ENCODE data around the gene NOLC1.

NOLC1 gene

GRCh38 chr10:102139281-102140110 is 12.7 kb upstream of the NOLC1 start:
- Histone ChIP-seq H3K36me3 (ENCODE audit: control insufficient read depth in 1 of 2, insufficient read depth in 2 of 2, low read length in 2 of 2) (peaks cover 53 to 70% of the 10 kb centered on the region in 2 donors), H3K9me3 (ENCODE audit: control insufficient read depth in 1 of 2, low read length in 2 of 2) (no peaks in the 10 kb centered on the region), H3K27ac (ENCODE audit: low read depth, low read length) (no peak overlapping the region), H3K4me3 (ENCODE audit: low read depth in 1 of 2, low read length in 2 of 2) (no peak overlapping the region), H3K9ac (ENCODE audit: low read depth in 1 of 2, low read length in 2 of 2) (no peak overlapping the region), H3K4me1 (ENCODE audit: control insufficient read depth in 1 of 2, insufficient read depth in 2 of 2, low read length in 2 of 2) (peaks cover 13 to 16% of the 10 kb centered on the region in 2 donors), H3K27me3 (ENCODE audit: control insufficient read depth in 1 of 2, insufficient read depth in 2 of 2, low read length in 2 of 2) (no peaks in the 10 kb centered on the region)

- Histone ChIP-seq H3K36me3 (ENCODE audit: control insufficient read depth in 1 of 2, insufficient read depth in 2 of 2, low read length in 2 of 2) (peaks cover 59 to 72% of the 10 kb centered on the region in 2 donors), H3K4me3 (ENCODE audit: low read depth in 1 of 2, low read length in 2 of 2) (no peak overlapping the region), H3K9me3 (ENCODE audit: control insufficient read depth in 1 of 2, low read length in 2 of 2) (no peaks in the 10 kb centered on the region), H3K4me1 (ENCODE audit: control insufficient read depth in 1 of 2, insufficient read depth in 2 of 2, low read length in 2 of 2) (peaks cover 7 to 10% of the 10 kb centered on the region in 2 donors), H3K27ac (ENCODE audit: low read depth, low read length) (no peak overlapping the region), H3K9ac (ENCODE audit: low read depth in 1 of 2, low read length in 2 of 2) (no peak overlapping the region), H3K27me3 (ENCODE audit: control insufficient read depth in 1 of 2, insufficient read depth in 2 of 2, low read length in 2 of 2) (no peaks in the 10 kb centered on the region)
These were observed 12.0 kb upstream of the NOLC1 start for GRCh38 chr10:102140218-102140617.

GRCh38 chr10:102140913-102141540 is 11.2 kb upstream of the NOLC1 start:
- no peak overlapping the region for H3K4me3 ChIP-seq (ENCODE audit: low read depth in 1 of 2, low read length in 2 of 2)
- H3K9me3 ChIP-seq (ENCODE audit: control insufficient read depth in 1 of 2, low read length in 2 of 2) = no peaks in the 10 kb centered on the region
- H3K9ac ChIP-seq (ENCODE audit: low read depth in 1 of 2, low read length in 2 of 2) = no peak overlapping the region
- peaks cover 57 to 72% of the 10 kb centered on the region in 2 donors for H3K36me3 ChIP-seq (ENCODE audit: control insufficient read depth in 1 of 2, insufficient read depth in 2 of 2, low read length in 2 of 2)
- H3K4me1 ChIP-seq (ENCODE audit: control insufficient read depth in 1 of 2, insufficient read depth in 2 of 2, low read length in 2 of 2) = peaks cover 2 to 4% of the 10 kb centered on the region in 2 donors
- no peak overlapping the region for H3K27ac ChIP-seq (ENCODE audit: low read depth, low read length)
- no peaks in the 10 kb centered on the region for H3K27me3 ChIP-seq (ENCODE audit: control insufficient read depth in 1 of 2, insufficient read depth in 2 of 2, low read length in 2 of 2)

GRCh38 chr10:102141583-102142107 is 10.5 kb upstream of the NOLC1 start:
- peaks cover 0 to 2% of the 10 kb centered on the region in 2 donors for H3K4me1 ChIP-seq (ENCODE audit: control insufficient read depth in 1 of 2, insufficient read depth in 2 of 2, low read length in 2 of 2)

DNA sequence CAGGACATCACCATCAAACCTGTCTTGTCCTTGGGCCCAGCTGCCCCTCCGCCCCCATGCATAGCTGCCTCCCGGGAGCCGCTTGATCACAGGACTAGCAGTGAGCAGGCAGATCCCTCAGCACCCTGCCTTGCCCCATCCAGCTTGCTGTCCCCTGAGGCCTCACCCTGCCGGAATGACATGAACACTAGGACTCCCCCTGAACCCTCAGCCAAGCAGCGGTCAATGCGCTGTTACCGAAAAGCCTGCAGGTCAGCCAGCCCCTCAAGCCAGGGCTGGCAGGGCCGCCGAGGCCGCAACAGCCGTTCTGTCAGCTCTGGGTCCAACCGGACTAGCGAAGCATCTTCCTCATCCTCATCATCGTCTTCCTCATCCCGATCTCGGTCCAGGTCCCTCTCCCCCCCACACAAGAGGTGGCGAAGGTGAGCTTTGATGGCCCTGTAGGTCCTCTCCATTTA is 5.2 kb upstream of the NOLC1 start:
- H3K4me3 ChIP-seq (ENCODE audit: low read depth in 1 of 2, low read length in 2 of 2) = no peak overlapping the region
- peaks cover 26 to 51% of the 10 kb centered on the region in 2 donors for H3K36me3 ChIP-seq (ENCODE audit: control insufficient read depth in 1 of 2, insufficient read depth in 2 of 2, low read length in 2 of 2)
- H3K27ac ChIP-seq (ENCODE audit: low read depth, low read length) = no peak overlapping the region
- peaks cover 5 to 7% of the 10 kb centered on the region in 2 donors for H3K4me1 ChIP-seq (ENCODE audit: control insufficient read depth in 1 of 2, insufficient read depth in 2 of 2, low read length in 2 of 2)
- no peaks in the 10 kb centered on the region for H3K9me3 ChIP-seq (ENCODE audit: control insufficient read depth in 1 of 2, low read length in 2 of 2)
- no peak overlapping the region for H3K9ac ChIP-seq (ENCODE audit: low read depth in 1 of 2, low read length in 2 of 2)
- H3K27me3 ChIP-seq (ENCODE audit: control insufficient read depth in 1 of 2, insufficient read depth in 2 of 2, low read length in 2 of 2) = no peaks in the 10 kb centered on the region

More at GRCh38 chr10:102141583-102142107, 10.5 kb upstream of the NOLC1 start:
- Histone ChIP-seq H3K27ac (ENCODE audit: low read depth, low read length) (no peak overlapping the region), H3K36me3 (ENCODE audit: control insufficient read depth in 1 of 2, insufficient read depth in 2 of 2, low read length in 2 of 2) (peaks cover 57 to 72% of the 10 kb centered on the region in 2 donors), H3K9ac (ENCODE audit: low read depth in 1 of 2, low read length in 2 of 2) (no peak overlapping the region), H3K4me3 (ENCODE audit: low read depth in 1 of 2, low read length in 2 of 2) (no peak overlapping the region), H3K27me3 (ENCODE audit: control insufficient read depth in 1 of 2, insufficient read depth in 2 of 2, low read length in 2 of 2) (no peaks in the 10 kb centered on the region), H3K9me3 (ENCODE audit: control insufficient read depth in 1 of 2, low read length in 2 of 2) (no peaks in the 10 kb centered on the region)

GRCh38 chr10:102147561-102147960 is 4.6 kb upstream of the NOLC1 start:
- peaks cover 26 to 48% of the 10 kb centered on the region in 2 donors for H3K36me3 ChIP-seq (ENCODE audit: control insufficient read depth in 1 of 2, insufficient read depth in 2 of 2, low read length in 2 of 2)
- H3K27me3 ChIP-seq (ENCODE audit: control insufficient read depth in 1 of 2, insufficient read depth in 2 of 2, low read length in 2 of 2) = no peaks in the 10 kb centered on the region
- no peak overlapping the region for H3K9ac ChIP-seq (ENCODE audit: low read depth in 1 of 2, low read length in 2 of 2)
- peaks cover 6 to 7% of the 10 kb centered on the region in 2 donors for H3K4me1 ChIP-seq (ENCODE audit: control insufficient read depth in 1 of 2, insufficient read depth in 2 of 2, low read length in 2 of 2)
- no peak overlapping the region for H3K27ac ChIP-seq (ENCODE audit: low read depth, low read length)
- H3K9me3 ChIP-seq (ENCODE audit: control insufficient read depth in 1 of 2, low read length in 2 of 2) = no peaks in the 10 kb centered on the region
- no peak overlapping the region for H3K4me3 ChIP-seq (ENCODE audit: low read depth in 1 of 2, low read length in 2 of 2)

DNA sequence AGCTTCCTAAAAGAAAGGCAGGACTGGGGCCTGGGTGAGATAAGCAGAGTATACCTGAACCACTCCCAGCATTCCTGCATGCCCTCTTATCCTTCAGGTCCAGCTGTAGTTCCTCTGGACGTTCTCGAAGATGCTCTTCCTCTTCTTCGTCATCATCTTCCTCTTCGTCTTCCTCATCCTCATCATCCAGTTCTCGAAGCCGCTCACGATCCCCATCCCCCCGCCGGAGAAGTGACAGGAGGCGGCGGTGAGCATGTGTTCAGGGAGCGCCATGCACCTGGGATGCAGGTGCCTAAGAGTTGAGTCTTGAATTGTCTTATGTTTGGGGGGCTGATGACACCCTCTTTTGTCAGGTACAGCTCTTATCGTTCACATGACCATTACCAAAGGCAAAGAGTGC is 3.9 kb upstream of the NOLC1 start:
- peaks cover 26 to 41% of the 10 kb centered on the region in 2 donors for H3K36me3 ChIP-seq (ENCODE audit: control insufficient read depth in 1 of 2, insufficient read depth in 2 of 2, low read length in 2 of 2)
- H3K9ac ChIP-seq (ENCODE audit: low read depth in 1 of 2, low read length in 2 of 2) = no peak overlapping the region
- H3K27ac ChIP-seq (ENCODE audit: low read depth, low read length) = no peak overlapping the region
- H3K27me3 ChIP-seq (ENCODE audit: control insufficient read depth in 1 of 2, insufficient read depth in 2 of 2, low read length in 2 of 2) = no peaks in the 10 kb centered on the region
- no peaks in the 10 kb centered on the region for H3K9me3 ChIP-seq (ENCODE audit: control insufficient read depth in 1 of 2, low read length in 2 of 2)
- no peak overlapping the region for H3K4me3 ChIP-seq (ENCODE audit: low read depth in 1 of 2, low read length in 2 of 2)
- H3K4me1 ChIP-seq (ENCODE audit: control insufficient read depth in 1 of 2, insufficient read depth in 2 of 2, low read length in 2 of 2) = peaks cover 12% of the 10 kb centered on the region in 2 donors

GRCh38 chr10:102150970-102151773 is 1.0 kb upstream of the NOLC1 start:
- peaks cover 14 to 22% of the 10 kb centered on the region in 2 donors for H3K4me1 ChIP-seq (ENCODE audit: control insufficient read depth in 1 of 2, insufficient read depth in 2 of 2, low read length in 2 of 2)
- H3K36me3 ChIP-seq (ENCODE audit: control insufficient read depth in 1 of 2, insufficient read depth in 2 of 2, low read length in 2 of 2) = peaks cover 12 to 40% of the 10 kb centered on the region in 2 donors
- H3K27me3 ChIP-seq (ENCODE audit: control insufficient read depth in 1 of 2, insufficient read depth in 2 of 2, low read length in 2 of 2) = no peaks in the 10 kb centered on the region
- peak overlapping the region; percentile 95 to 96 for H3K4me3 ChIP-seq (ENCODE audit: low read depth in 1 of 2, low read length in 2 of 2)
- H3K9me3 ChIP-seq (ENCODE audit: control insufficient read depth in 1 of 2, low read length in 2 of 2) = no peaks in the 10 kb centered on the region
- H3K9ac ChIP-seq (ENCODE audit: low read depth in 1 of 2, low read length in 2 of 2) = peak overlapping the region; percentile 39 to 61
- H3K27ac ChIP-seq (ENCODE audit: low read depth, low read length) = peak overlapping the region; percentile 59

GRCh38 chr10:102152545-102152890 is 329 bp downstream of the NOLC1 start:
- no peaks in the 10 kb centered on the region for H3K9me3 ChIP-seq (ENCODE audit: control insufficient read depth in 1 of 2, low read length in 2 of 2)
- H3K27ac ChIP-seq (ENCODE audit: low read depth, low read length) = peak overlapping the region; percentile 78
- peaks cover 14 to 22% of the 10 kb centered on the region in 2 donors for H3K4me1 ChIP-seq (ENCODE audit: control insufficient read depth in 1 of 2, insufficient read depth in 2 of 2, low read length in 2 of 2)
- H3K4me3 ChIP-seq (ENCODE audit: low read depth in 1 of 2, low read length in 2 of 2) = peak overlapping the region; percentile 95 to 96
- H3K27me3 ChIP-seq (ENCODE audit: control insufficient read depth in 1 of 2, insufficient read depth in 2 of 2, low read length in 2 of 2) = no peaks in the 10 kb centered on the region
- peak overlapping the region; percentile 71 to 74 for H3K9ac ChIP-seq (ENCODE audit: low read depth in 1 of 2, low read length in 2 of 2)
- peaks cover 16 to 45% of the 10 kb centered on the region in 2 donors for H3K36me3 ChIP-seq (ENCODE audit: control insufficient read depth in 1 of 2, insufficient read depth in 2 of 2, low read length in 2 of 2)

Data from duodenal mucosa (tissue), 2 donors.